ACC112 (cell line): ENCODE data around the gene SDCCAG8.

Experiments used
- H2AFZ ChIP-seq: fragments of 200-600 bp; sonication (generic); one replicate; pipeline ENCODE4 v1.6.0; 2017; ENCODE audit warnings: antibody characterized with exemption, low read length; ENCODE audit not compliant: unreplicated experiment
- H3K27ac ChIP-seq: fragments of 200-600 bp; sonication (generic); 2 replicates; pipeline ENCODE4 v1.5.1; 2014; ENCODE audit warnings: low read depth, mild to moderate bottlenecking, antibody characterized with exemption, low read length, moderate library complexity
- H3K27me3 ChIP-seq: fragments of 200-600 bp; sonication (generic); 2 replicates; pipeline ENCODE4 v1.6.1; 2014; ENCODE audit warnings: mild to moderate bottlenecking, antibody characterized with exemption, low read length, moderate library complexity, mixed read lengths; ENCODE audit not compliant: insufficient read depth
- H3K36me3 ChIP-seq: fragments of 200-600 bp; sonication (generic); 2 replicates; pipeline ENCODE4 v1.6.1; 2016; ENCODE audit warnings: mild to moderate bottlenecking, antibody characterized with exemption, low read length, moderate library complexity, mixed read lengths; ENCODE audit not compliant: insufficient read depth
- H3K4me1 ChIP-seq: fragments of 200-600 bp; sonication (generic); one replicate; pipeline ENCODE4 v1.6.1; 2016; ENCODE audit warnings: low read length, mixed read lengths; ENCODE audit not compliant: insufficient read depth, unreplicated experiment, control insufficient read depth
- H3K4me3 ChIP-seq: fragments of 200-600 bp; sonication (generic); 2 replicates; pipeline ENCODE4 v1.5.1; 2014; ENCODE audit warnings: mild to moderate bottlenecking, low read depth, low read length
- H3K79me2 ChIP-seq: fragments of 200-600 bp; sonication (generic); one replicate; pipeline ENCODE4 v1.6.0; 2016; ENCODE audit warnings: low read length; ENCODE audit not compliant: control insufficient read depth, unreplicated experiment, insufficient read depth

SDCCAG8 gene

GRCh38 chr1:243346468-243346867 is 90.6 kb downstream of the SDCCAG8 start:
- peaks cover 12% of the 10 kb centered on the region for H3K4me1 ChIP-seq
- no peak overlapping the region for H2AFZ ChIP-seq
- H3K4me3 ChIP-seq, result no peak overlapping the region
- no peak overlapping the region for H3K27ac ChIP-seq
- H3K79me2 ChIP-seq, result no peaks in the 10 kb centered on the region
- H3K27me3 ChIP-seq, result no peaks in the 10 kb centered on the region
- H3K36me3 ChIP-seq, result peaks cover 13% of the 10 kb centered on the region

- H3K27ac ChIP-seq, result no peak overlapping the region
- no peaks in the 10 kb centered on the region for H3K27me3 ChIP-seq
- peaks cover 6% of the 10 kb centered on the region for H3K4me1 ChIP-seq
- no peak overlapping the region for H3K4me3 ChIP-seq
- H3K36me3 ChIP-seq, result peaks cover 13% of the 10 kb centered on the region
- H3K79me2 ChIP-seq, result no peaks in the 10 kb centered on the region
- H2AFZ ChIP-seq, result no peak overlapping the region
Observed at GRCh38 chr1:243348331-243348730, 92.5 kb downstream of the SDCCAG8 start.

- no peaks in the 10 kb centered on the region for H3K27me3 ChIP-seq
- H3K27ac ChIP-seq, result no peak overlapping the region
- no peak overlapping the region for H2AFZ ChIP-seq
- peaks cover 13% of the 10 kb centered on the region for H3K36me3 ChIP-seq
- no peak overlapping the region for H3K4me3 ChIP-seq
- no peaks in the 10 kb centered on the region for H3K79me2 ChIP-seq
- H3K4me1 ChIP-seq, result peaks cover 11% of the 10 kb centered on the region
Observed at GRCh38 chr1:243349128-243349527, 93.3 kb downstream of the SDCCAG8 start.

GRCh38 chr1:243351337-243351736 is 95.5 kb downstream of the SDCCAG8 start:
- Histone ChIP-seq H3K4me3 (no peak overlapping the region), H3K27me3 (no peaks in the 10 kb centered on the region), H3K36me3 (peaks cover 12% of the 10 kb centered on the region; the same call in 1 of the 2 replicates), H3K79me2 (no peaks in the 10 kb centered on the region), H2AFZ (no peak overlapping the region), H3K4me1 (peaks cover 6% of the 10 kb centered on the region), H3K27ac (no peak overlapping the region)

GRCh38 chr1:243354511-243355153 is 98.8 kb downstream of the SDCCAG8 start:
- peaks cover 6% of the 10 kb centered on the region for H3K4me1 ChIP-seq
- peaks cover 19% of the 10 kb centered on the region; the same call in 1 of the 2 replicates for H3K36me3 ChIP-seq
- H3K27me3 ChIP-seq, result no peaks in the 10 kb centered on the region
- peak overlapping the region; percentile 43 for H2AFZ ChIP-seq
- H3K4me3 ChIP-seq, result peak overlapping the region; percentile 76
- no peaks in the 10 kb centered on the region for H3K79me2 ChIP-seq
- no peak overlapping the region for H3K27ac ChIP-seq

- H3K79me2 ChIP-seq, result no peaks in the 10 kb centered on the region
- no peaks in the 10 kb centered on the region for H3K27me3 ChIP-seq
- H3K27ac ChIP-seq, result no peak overlapping the region
- H3K4me3 ChIP-seq, result no peak overlapping the region
- no peak overlapping the region for H2AFZ ChIP-seq
- H3K4me1 ChIP-seq, result no peaks in the 10 kb centered on the region
- 0 out of 2 replicates have a peak, but pooled peaks cover 6% of the 10 kb centered on the region for H3K36me3 ChIP-seq
Observed at GRCh38 chr1:243363832-243364231, 108.0 kb downstream of the SDCCAG8 start.

GRCh38 chr1:243364330-243364729 is 108.5 kb downstream of the SDCCAG8 start:
- H3K27me3 ChIP-seq, result no peaks in the 10 kb centered on the region
- H3K4me1 ChIP-seq, result no peaks in the 10 kb centered on the region
- no peak overlapping the region for H3K27ac ChIP-seq

DNA sequence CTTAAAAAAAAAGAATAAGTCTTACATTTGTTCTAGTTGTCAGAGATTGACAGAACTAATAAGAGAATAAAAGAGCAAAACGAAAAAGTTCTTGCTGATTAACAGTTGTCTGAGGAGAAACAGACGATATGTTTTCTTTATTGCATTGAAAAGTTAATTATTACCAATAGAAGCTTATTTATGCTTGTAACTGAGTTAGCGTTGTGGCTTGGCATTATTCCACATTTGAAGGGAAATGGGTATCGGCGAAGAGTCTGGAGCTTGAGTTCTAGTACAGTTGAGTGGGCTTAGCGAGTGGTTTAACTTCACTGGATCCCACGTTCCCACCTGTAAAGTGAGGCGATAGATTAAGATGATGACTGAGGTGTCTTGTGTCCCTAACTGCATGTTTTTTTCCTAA is 109.0 kb downstream of the SDCCAG8 start:
- Histone ChIP-seq H3K27ac (no peak overlapping the region), H3K27me3 (no peaks in the 10 kb centered on the region), H3K4me1 (no peaks in the 10 kb centered on the region), H2AFZ (no peak overlapping the region), H3K79me2 (no peaks in the 10 kb centered on the region), H3K36me3 (peaks cover 15% of the 10 kb centered on the region), H3K4me3 (no peak overlapping the region)

More at GRCh38 chr1:243364330-243364729, 108.5 kb downstream of the SDCCAG8 start:
- H3K79me2 ChIP-seq, result no peaks in the 10 kb centered on the region
- no peak overlapping the region for H3K4me3 ChIP-seq
- H3K36me3 ChIP-seq, result peaks cover 10% of the 10 kb centered on the region; the same call in 1 of the 2 replicates
- H2AFZ ChIP-seq, result no peak overlapping the region

DNA sequence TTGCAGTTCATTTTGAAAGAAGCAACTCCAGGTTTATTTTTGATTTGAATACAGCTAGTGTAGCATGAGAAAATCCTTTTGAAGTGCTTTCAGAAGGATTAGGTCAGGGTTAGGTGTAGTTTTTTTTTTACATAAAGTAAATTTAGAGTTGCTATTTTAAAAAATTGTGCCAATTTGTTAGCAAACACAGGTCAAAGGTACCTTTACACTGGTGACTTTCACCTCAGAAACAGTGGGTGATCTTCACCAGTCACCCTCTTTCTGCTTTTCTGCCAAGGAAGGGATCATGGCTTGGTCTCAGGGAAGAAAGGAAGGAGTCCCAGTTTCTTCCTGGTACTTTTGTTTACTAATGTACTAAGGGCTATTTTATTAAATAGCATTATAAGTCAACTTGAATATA is 111.5 kb downstream of the SDCCAG8 start:
- no peak overlapping the region for H3K4me3 ChIP-seq
- H3K36me3 ChIP-seq, result peaks cover 12% of the 10 kb centered on the region
- H2AFZ ChIP-seq, result no peak overlapping the region
- no peaks in the 10 kb centered on the region for H3K27me3 ChIP-seq
- H3K4me1 ChIP-seq, result no peaks in the 10 kb centered on the region
- H3K79me2 ChIP-seq, result no peaks in the 10 kb centered on the region
- no peak overlapping the region for H3K27ac ChIP-seq

- Histone ChIP-seq H2AFZ (no peak overlapping the region), H3K79me2 (no peaks in the 10 kb centered on the region), H3K36me3 (peaks cover 25% of the 10 kb centered on the region), H3K27me3 (no peaks in the 10 kb centered on the region), H3K4me1 (no peaks in the 10 kb centered on the region), H3K27ac (no peak overlapping the region), H3K4me3 (no peak overlapping the region)
Observed at GRCh38 chr1:243374412-243374811, 118.6 kb downstream of the SDCCAG8 start.

DNA sequence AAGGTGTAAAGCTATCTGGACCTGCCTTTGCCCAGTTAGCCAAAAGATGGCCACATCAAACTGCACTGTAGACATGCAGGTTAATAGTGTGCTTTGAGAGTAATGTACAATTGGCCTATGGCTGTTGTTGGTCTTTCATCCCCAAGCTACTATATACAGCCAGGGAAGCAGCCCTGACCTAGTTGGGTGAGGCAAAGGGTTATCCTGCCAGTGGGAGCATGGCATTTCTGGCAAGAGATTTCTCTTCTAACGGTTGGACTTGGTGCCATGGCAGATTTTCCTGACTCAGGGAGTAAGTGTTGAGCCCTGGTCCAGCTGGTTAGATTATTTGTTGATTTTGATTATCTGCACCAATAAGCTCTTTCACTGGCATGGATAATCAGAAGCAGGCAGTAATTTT is 119.8 kb downstream of the SDCCAG8 start:
- H3K4me3 ChIP-seq, result no peak overlapping the region
- no peak overlapping the region for H3K27ac ChIP-seq
- H3K79me2 ChIP-seq, result no peaks in the 10 kb centered on the region
- H3K4me1 ChIP-seq, result no peaks in the 10 kb centered on the region
- H2AFZ ChIP-seq, result no peak overlapping the region
- no peaks in the 10 kb centered on the region for H3K27me3 ChIP-seq
- peaks cover 26% of the 10 kb centered on the region for H3K36me3 ChIP-seq
